ENCODE measurements around the gene KLHL1.

DNA sequence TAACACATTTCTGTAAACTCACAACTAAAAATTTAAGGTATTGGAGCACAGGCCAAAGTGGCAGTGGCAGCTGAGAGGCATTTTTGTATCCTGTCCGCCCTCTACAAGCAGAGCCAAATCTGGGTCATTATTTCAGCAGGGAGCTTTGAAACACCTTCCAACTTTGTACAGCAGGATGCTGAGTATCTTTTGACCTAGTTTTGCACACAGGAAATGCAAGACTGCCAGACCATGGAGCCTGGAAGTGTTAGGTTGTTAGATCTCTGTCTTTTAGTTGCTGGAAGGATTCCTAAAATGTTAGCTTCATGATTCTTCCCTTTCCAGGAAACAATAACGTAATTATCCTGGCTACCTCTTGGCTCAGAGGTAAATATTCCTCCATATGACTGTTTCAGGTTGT is 149.2 kb downstream of the KLHL1 start:
- TF ChIP-seq TEAD4 (IDR thresholded peaks at IDR 0.05) = peak; percentile 72
- TF ChIP-seq TAF1 (IDR thresholded peaks at IDR 0.05; ENCODE audit: low read depth) = no peak
- TF ChIP-seq FOXM1 (IDR thresholded peaks at IDR 0.05; ENCODE audit: borderline replicate concordance, low read depth) = peak; percentile 78; the same call in 1 of the 2 replicates
- no peak for TF ChIP-seq ZBTB7A (IDR thresholded peaks at IDR 0.05; ENCODE audit: low read depth)
- TF ChIP-seq EP300 (IDR thresholded peaks at IDR 0.05; ENCODE audit: borderline replicate concordance) = peak; percentile 91

All from Ishikawa (cell line).